Bronchial epithelial cell (primary cell): ENCODE data around the gene BET1. TPM values are rescaled to one million over a fixed set of nuclear protein-coding genes. Genes with fewer than 3 reads are reported as not detected.

Experiments
- DNase-seq: peaks from one replicate; pipeline ENCODE4 v3.0.0-alpha.2; 2010; ENCODE audit warnings: low read depth
- FAIRE-seq: peaks from 2 replicates; lab custom pipeline; 2011; peaks lifted over from hg19 to GRCh38; lab: Jason Lieb, UNC
- H3K27me3 ChIP-seq: 2 replicates; pipeline ENCODE4 v1.5.1; 2011; ENCODE audit warnings: low read length; ENCODE audit not compliant: control insufficient read depth, insufficient read depth
- H3K36me3 ChIP-seq: 2 replicates; pipeline ENCODE4 v1.5.1; 2011; ENCODE audit warnings: low read length; ENCODE audit not compliant: control insufficient read depth, insufficient read depth
- H3K4me3 ChIP-seq: 2 replicates; pipeline ENCODE4 v1.5.1; 2011; ENCODE audit warnings: mild to moderate bottlenecking, low read depth, low read length, control low read depth
- total RNA-seq: library from RNA; depleted of rRNA; stranded (reverse); fragments of >200 nt; gene quantifications from 2 replicates; pipeline ENCODE4 v1.2.1, GENCODE V29; 2014
- TF ChIP-seq, protein P1 (sequence below): IDR thresholded peaks from 2 replicates; pipeline ENCODE4 v1.5.1; 2011; ENCODE audit warnings: mild to moderate bottlenecking, moderate library complexity, low read length, control low read depth, inconsistent platforms; ENCODE audit not compliant: insufficient read depth, severe bottlenecking

BET1 gene
- total RNA-seq, 1 donor from 2014 or later, result 32.4 TPM

- H3K27me3 ChIP-seq, result no peaks in the 10 kb centered on the region
Observed at GRCh38 chr7:93944673-93945072, 59.5 kb downstream of the BET1 start.

GRCh38 chr7:93943816-93944540 is 60.2 kb downstream of the BET1 start:
- H3K36me3 ChIP-seq, result no peaks in the 10 kb centered on the region
- DNase-seq (no peak), FAIRE-seq (no peak)
- H3K27me3 ChIP-seq, result no peaks in the 10 kb centered on the region
- TF ChIP-seq, protein P1, sequence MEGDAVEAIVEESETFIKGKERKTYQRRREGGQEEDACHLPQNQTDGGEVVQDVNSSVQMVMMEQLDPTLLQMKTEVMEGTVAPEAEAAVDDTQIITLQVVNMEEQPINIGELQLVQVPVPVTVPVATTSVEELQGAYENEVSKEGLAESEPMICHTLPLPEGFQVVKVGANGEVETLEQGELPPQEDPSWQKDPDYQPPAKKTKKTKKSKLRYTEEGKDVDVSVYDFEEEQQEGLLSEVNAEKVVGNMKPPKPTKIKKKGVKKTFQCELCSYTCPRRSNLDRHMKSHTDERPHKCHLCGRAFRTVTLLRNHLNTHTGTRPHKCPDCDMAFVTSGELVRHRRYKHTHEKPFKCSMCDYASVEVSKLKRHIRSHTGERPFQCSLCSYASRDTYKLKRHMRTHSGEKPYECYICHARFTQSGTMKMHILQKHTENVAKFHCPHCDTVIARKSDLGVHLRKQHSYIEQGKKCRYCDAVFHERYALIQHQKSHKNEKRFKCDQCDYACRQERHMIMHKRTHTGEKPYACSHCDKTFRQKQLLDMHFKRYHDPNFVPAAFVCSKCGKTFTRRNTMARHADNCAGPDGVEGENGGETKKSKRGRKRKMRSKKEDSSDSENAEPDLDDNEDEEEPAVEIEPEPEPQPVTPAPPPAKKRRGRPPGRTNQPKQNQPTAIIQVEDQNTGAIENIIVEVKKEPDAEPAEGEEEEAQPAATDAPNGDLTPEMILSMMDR, result no peak
- H3K4me3 ChIP-seq, result no peak overlapping the region

More at GRCh38 chr7:93944673-93945072, 59.5 kb downstream of the BET1 start:
- TF ChIP-seq, protein P1, result no peak
- FAIRE-seq, result no peak
- no peak for DNase-seq
- Histone ChIP-seq H3K4me3 (no peak overlapping the region), H3K36me3 (no peaks in the 10 kb centered on the region)

Other genes starting within 250 kb of the BET1 start
- 2.8 and 8.7 TPM in 2 replicates for gene TFPI2, start 113.6 kb downstream of the BET1 start, total RNA-seq
- gene GNGT1, start 97.8 kb downstream of the BET1 start, total RNA-seq, result not detected in 2 replicates
- gene GNG11, start 82.6 kb downstream of the BET1 start, total RNA-seq, result 0.26 and 0.38 TPM in 2 replicates